Lower leg skin (tissue), 3 donors: ENCODE data around the gene CD200R1L.

ENCODE experiments used
- CTCF ChIP-seq, 3 donors: fragments of 450-650 bp; IDR thresholded peaks; one replicate each; pipeline ENCODE4 v1.5.1; 2016; ENCODE audit warnings: antibody characterized with exemption in 3 of 3, mild to moderate bottlenecking in 3 of 3, moderate library complexity in 2 of 3
- POLR2A ChIP-seq, 2 donors: fragments of 450-650 bp; IDR thresholded peaks; one replicate each; pipeline ENCODE4 v1.6.1; 2016 to 2017; ENCODE audit warnings: antibody characterized with exemption in 2 of 2, mild to moderate bottlenecking in 1 of 2, moderate library complexity in 1 of 2

- no peak for TF ChIP-seq POLR2A (IDR thresholded peaks at IDR 0.05)
- TF ChIP-seq CTCF (IDR thresholded peaks at IDR 0.05) = no peak
Measured at GRCh38 chr3:112777811-112778210, 68.9 kb downstream of the CD200R1L start.
